ENCODE data around the gene ERBB2. TPM values are rescaled to one million over a fixed set of nuclear protein-coding genes. Genes with fewer than 3 reads are reported as not detected.

ERBB2 gene
- total and polyA plus RNA-seq, 2 of the 8 experiments (the other 6 are each of a cell fraction or from before 2014, with no cell fraction given), result 183 to 394 TPM

- TF ChIP-seq TAF1 (IDR thresholded peaks at IDR 0.05; ENCODE audit: low read depth, low read length), result no peak
Measured at GRCh38 chr17:39705786-39706348, 6.0 kb downstream of the ERBB2 start (continued).
